GM12872 (cell line): ENCODE data around the gene VPS8.

ENCODE experiments used
- CTCF ChIP-seq: IDR thresholded peaks from 3 replicates; pipeline ENCODE4 v1.5.1; 2011; ENCODE audit warnings: low read depth, mild to moderate bottlenecking, low read length, moderate library complexity; ENCODE audit not compliant: insufficient read depth

VPS8 gene

DNA sequence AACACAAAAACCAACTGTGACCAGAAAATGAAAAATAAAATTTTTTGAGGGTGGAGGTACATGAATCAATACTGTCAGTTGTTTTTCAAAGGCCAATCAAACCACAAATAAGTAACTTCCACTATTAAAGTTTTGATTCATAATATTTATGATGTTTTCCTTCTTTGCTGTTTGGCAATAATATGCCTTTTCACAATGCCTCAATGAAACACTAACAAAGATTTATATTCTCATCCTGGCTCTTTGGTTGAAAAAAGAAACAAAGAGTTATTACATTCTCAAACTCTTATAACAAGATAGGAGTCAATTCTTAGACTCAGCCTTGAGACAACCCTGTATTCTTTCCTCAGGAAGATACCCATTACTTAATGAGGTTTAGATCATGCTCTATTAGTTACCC lies 277.8 kb downstream of the VPS8 start:
- no peak for TF ChIP-seq CTCF

DNA sequence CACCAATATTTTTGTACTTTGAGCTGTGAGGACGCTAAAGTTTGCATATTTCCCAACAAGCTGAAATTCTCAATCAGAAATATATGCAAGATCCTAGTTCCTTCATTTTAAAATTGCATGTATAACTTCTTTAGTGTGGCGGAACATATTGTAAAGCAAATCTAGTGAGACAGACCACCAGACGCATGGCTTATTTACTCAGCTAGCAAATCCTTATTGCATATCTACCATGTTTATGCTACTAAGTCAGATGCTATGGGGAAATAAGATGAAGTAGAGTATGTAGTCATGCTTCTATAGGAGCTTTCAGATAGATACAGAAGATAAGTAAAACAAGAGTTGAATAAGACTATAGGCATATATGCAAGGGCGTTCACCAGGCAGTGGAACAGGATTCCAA lies 278.8 kb downstream of the VPS8 start:
- TF ChIP-seq CTCF, result no peak

GRCh38 chr3:185093116-185093515 lies 281.1 kb downstream of the VPS8 start:
- TF ChIP-seq CTCF, result no peak

GRCh38 chr3:185094697-185095096 lies 282.7 kb downstream of the VPS8 start:
- TF ChIP-seq CTCF, result no peak
